ENCODE data around the gene MED20. TPM values are rescaled to one million over a fixed set of nuclear protein-coding genes. Genes with fewer than 3 reads are reported as not detected.
"Not testable (repeated sequence)": the region's sequence is repeated elsewhere in the genome, so short reads cannot be mapped to it uniquely, and the experiment has no call there.

Gene MED20
- total RNA-seq, 1 donor from 2014 or later = 24.3 TPM

DNA sequence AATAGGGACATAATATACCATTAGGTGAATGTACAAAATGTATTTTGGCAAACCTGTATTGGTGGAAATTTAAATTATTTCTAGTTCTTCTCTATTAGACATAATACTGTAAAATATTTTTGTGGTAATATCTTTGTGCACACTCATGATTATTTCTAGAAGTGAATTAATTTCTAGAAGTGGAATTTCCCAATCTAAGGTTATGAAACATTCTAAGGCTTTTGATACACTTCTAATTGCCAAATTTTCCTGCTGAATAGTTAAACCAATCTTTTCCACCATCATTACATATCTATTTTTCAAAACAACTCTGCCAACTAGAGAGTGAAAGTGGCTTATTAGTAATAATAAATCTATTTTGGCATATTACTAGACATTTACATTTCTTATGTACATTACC is 22.5 kb upstream of the MED20 start:
- H3K27ac Mint-ChIP-seq (ENCODE audit: unreplicated experiment) = no peak overlapping the region
- DNase-seq (ENCODE audit: extremely low spot score, unreplicated experiment) = no peak
- H3K27me3 Mint-ChIP-seq (ENCODE audit: unreplicated experiment) = peaks cover 2% of the 10 kb centered on the region
- peaks cover 28% of the 10 kb centered on the region for H3K4me1 Mint-ChIP-seq (ENCODE audit: unreplicated experiment)
- TF ChIP-seq, protein P1, sequence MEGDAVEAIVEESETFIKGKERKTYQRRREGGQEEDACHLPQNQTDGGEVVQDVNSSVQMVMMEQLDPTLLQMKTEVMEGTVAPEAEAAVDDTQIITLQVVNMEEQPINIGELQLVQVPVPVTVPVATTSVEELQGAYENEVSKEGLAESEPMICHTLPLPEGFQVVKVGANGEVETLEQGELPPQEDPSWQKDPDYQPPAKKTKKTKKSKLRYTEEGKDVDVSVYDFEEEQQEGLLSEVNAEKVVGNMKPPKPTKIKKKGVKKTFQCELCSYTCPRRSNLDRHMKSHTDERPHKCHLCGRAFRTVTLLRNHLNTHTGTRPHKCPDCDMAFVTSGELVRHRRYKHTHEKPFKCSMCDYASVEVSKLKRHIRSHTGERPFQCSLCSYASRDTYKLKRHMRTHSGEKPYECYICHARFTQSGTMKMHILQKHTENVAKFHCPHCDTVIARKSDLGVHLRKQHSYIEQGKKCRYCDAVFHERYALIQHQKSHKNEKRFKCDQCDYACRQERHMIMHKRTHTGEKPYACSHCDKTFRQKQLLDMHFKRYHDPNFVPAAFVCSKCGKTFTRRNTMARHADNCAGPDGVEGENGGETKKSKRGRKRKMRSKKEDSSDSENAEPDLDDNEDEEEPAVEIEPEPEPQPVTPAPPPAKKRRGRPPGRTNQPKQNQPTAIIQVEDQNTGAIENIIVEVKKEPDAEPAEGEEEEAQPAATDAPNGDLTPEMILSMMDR (IDR thresholded peaks at IDR 0.05) = no peak
- H3K4me3 Mint-ChIP-seq (ENCODE audit: unreplicated experiment) = no peak overlapping the region
- H3K9me3 Mint-ChIP-seq (ENCODE audit: unreplicated experiment) = no peaks in the 10 kb centered on the region
- H3K36me3 Mint-ChIP-seq (ENCODE audit: unreplicated experiment) = peaks cover 7% of the 10 kb centered on the region

DNA sequence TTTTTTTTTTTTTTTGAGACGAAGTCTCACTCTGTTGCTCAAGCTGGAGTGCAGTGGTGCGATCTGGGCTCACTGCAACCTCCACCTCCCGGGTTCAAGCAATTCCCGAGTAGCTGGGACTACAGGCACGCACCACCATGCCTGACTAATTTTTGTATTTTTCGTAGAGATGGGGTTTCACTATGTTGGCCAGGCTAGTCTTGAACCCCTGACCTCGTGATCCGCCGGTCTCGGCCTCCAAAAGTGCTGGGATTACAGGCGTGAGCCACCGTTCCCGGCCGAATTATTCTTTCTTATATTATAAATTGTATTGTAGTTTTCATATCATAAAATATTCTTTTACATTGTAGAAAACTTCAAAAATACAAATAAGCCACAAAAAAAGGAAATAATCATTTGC is 21.9 kb upstream of the MED20 start:
- H3K27ac Mint-ChIP-seq (ENCODE audit: unreplicated experiment); H3K4me3 Mint-ChIP-seq (ENCODE audit: unreplicated experiment); DNase-seq (ENCODE audit: extremely low spot score, unreplicated experiment); H3K27me3 Mint-ChIP-seq (ENCODE audit: unreplicated experiment); H3K9me3 Mint-ChIP-seq (ENCODE audit: unreplicated experiment); H3K36me3 Mint-ChIP-seq (ENCODE audit: unreplicated experiment): not testable (repeated sequence)
- peaks cover 32% of the 10 kb centered on the region for H3K4me1 Mint-ChIP-seq (ENCODE audit: unreplicated experiment)

DNA sequence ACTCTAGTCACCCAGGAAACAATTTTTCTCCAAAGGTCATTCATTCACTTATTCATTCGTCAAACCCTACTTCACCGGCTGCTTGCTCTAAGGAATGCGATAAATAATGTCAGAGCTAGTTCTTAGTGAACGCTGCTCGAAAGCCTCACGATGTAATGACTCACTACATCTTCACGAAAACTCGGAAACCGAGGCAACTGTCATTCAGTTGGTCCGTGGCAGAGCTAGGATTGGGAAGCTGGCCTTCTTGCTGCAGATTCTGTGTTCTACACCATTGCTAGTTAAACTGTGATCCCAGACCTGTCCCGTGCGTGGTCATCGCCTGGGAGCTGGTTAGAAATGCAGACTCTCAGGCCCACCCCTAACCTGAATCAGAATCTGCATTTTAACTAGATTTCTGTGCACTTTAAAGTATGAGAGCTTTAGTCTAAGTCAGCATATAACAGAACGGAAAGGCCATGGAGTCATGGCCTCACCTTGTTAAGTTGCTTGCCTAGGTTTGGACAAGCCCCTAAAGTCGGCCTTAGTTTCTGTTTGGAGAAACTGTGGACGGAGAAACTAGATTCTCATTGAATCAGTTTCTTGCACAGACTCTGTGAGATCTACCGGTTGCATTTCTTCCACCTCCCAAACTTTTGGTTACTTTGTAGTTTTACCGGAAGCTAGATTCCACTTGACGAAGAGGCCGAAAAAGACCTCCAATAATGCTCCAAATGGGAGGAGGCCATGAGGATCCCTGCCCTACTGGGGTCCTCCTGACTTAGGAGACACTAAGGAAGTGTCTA is 21.3 kb upstream of the MED20 start:
- H3K27me3 Mint-ChIP-seq (ENCODE audit: unreplicated experiment) = no peaks in the 10 kb centered on the region
- H3K4me3 Mint-ChIP-seq (ENCODE audit: unreplicated experiment) = peak overlapping the region; percentile 75
- H3K9me3 Mint-ChIP-seq (ENCODE audit: unreplicated experiment) = no peaks in the 10 kb centered on the region
- no peak for DNase-seq (ENCODE audit: extremely low spot score, unreplicated experiment)
- peaks cover 32% of the 10 kb centered on the region for H3K4me1 Mint-ChIP-seq (ENCODE audit: unreplicated experiment)
- TF ChIP-seq, protein P1 (IDR thresholded peaks at IDR 0.05) = no peak
- H3K27ac Mint-ChIP-seq (ENCODE audit: unreplicated experiment) = peak overlapping the region; percentile 72
- H3K36me3 Mint-ChIP-seq (ENCODE audit: unreplicated experiment) = peaks cover under 1% of the 10 kb centered on the region

DNA sequence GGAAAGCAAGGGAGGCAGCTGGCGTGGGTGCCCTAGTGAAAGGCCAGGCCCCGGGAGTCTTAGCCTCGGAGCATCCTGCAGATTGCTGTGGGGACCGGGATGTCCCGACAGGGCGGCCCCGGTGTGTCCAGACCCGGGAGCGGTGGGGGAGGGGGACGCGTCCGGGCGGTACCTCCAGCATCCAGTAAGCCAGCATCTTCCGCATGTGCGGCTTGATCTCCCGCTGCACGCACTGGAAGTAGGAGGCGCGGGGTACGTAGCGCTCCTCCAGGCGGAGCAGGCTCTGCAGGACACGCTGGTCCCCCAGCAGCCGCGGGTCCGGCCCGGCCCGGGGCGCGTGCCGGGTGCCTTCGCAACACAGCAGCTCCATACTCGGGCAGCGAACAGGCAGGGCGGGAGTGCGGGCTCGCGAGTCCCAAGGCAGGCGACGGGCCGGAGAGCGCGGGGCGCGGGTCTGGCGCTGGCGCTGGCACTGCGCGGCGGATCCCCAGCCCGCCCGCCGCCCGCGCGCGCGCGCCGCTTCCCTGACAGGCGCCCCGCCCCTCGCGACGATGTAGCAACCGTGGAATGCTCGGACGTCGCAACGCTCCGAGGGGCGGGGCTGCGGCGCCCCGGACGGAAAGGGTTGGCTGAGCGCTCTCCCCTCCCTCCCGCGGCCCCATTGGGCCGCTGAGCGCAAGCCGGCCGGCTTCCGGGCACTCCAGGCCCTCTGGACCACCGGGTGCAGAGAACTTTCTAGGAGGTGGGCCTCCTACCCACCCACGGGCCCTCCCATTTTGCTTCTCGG is 20.5 kb upstream of the MED20 start, which contains the start of gene CCND3:
CCND3 (minus strand) TSS at position 529 of the 787 bp plus-strand sequence; CDS start at position 370, 159 bp downstream.
- Mint-ChIP-seq H3K36me3 (ENCODE audit: unreplicated experiment) (peaks cover 2% of the 10 kb centered on the region), H3K4me3 (ENCODE audit: unreplicated experiment) (peak within 1 kb of the TSS; percentile 81), H3K4me1 (ENCODE audit: unreplicated experiment) (peaks cover 33% of the 10 kb centered on the region), H3K27ac (ENCODE audit: unreplicated experiment) (peak within 1 kb of the TSS; percentile 72), H3K9me3 (ENCODE audit: unreplicated experiment) (no peaks in the 10 kb centered on the region), H3K27me3 (ENCODE audit: unreplicated experiment) (no peaks in the 10 kb centered on the region)
- TF ChIP-seq, protein P1 (IDR thresholded peaks at IDR 0.05) = peak; percentile 6
- DNase-seq (ENCODE audit: extremely low spot score, unreplicated experiment) = peak; percentile 93

DNA sequence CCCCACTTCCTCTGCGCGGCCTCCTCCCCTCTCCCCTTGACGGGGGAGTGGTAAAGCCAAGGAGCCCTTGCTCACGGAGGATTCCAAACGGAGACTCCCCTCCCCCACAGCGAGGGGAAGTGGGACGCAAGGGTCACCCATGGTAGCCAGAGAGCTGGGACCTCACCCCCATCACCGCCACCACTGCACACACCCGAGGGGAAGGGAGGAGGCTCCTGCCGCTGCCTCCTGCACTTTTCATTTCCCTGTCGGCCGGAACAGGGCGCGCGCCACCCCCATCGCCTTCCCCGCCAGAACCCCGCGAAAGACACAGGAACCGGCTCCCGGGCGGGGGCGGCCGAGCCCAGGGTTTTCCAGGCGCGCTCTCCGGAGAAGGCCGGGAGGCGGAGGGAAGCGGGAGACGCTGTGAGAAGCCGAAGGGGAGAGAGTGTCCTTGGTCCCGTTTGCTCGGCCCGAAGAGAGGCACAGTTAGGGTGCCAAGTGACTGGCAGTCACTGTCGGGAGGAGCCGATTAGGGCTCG is 19.9 kb upstream of the MED20 start:
- H3K4me3 Mint-ChIP-seq (ENCODE audit: unreplicated experiment) = peak overlapping the region; percentile 81
- peaks cover 37% of the 10 kb centered on the region for H3K4me1 Mint-ChIP-seq (ENCODE audit: unreplicated experiment)
- H3K27me3 Mint-ChIP-seq (ENCODE audit: unreplicated experiment) = no peaks in the 10 kb centered on the region
- peak overlapping the region; percentile 51 for H3K27ac Mint-ChIP-seq (ENCODE audit: unreplicated experiment)
- no peaks in the 10 kb centered on the region for H3K9me3 Mint-ChIP-seq (ENCODE audit: unreplicated experiment)
- TF ChIP-seq, protein P1 (IDR thresholded peaks at IDR 0.05) = peak; percentile 5
- peaks cover 3% of the 10 kb centered on the region for H3K36me3 Mint-ChIP-seq (ENCODE audit: unreplicated experiment)
- DNase-seq (ENCODE audit: extremely low spot score, unreplicated experiment) = no peak

Measured in osteocyte (in vitro differentiated cells).